ENCODE results near the gene CACNB3. TPM values are rescaled to one million over a fixed set of nuclear protein-coding genes. Genes with fewer than 3 reads are reported as not detected.
"Not testable (repeated sequence)": the region's sequence is repeated elsewhere in the genome, so short reads cannot be mapped to it uniquely, and the experiment has no call there.

The CACNB3 gene
- total RNA-seq, 1 experiment from 2014 or later = 11.7 TPM

DNA sequence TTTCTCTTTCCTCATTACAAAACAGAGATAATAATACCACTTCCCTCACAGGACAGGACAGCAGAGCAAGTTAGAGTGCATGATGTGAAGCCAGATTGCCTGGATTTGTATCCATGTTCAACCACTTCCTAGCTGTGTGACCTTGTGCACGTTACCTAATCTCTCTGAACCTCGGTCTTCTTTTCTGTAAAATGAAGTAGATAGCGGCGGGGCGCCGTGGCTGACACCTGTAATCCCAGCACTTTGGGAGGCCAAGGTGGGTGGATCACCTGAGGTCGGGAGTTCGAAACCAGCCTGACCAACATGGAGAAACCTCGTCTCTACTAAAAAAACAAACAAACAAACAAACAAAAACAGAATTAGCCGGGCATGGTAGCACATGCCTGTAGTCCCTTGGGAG, 36.6 kb downstream of the CACNB3 start:
- DNase-seq (ENCODE audit: low spot score) = not testable (repeated sequence)

DNA sequence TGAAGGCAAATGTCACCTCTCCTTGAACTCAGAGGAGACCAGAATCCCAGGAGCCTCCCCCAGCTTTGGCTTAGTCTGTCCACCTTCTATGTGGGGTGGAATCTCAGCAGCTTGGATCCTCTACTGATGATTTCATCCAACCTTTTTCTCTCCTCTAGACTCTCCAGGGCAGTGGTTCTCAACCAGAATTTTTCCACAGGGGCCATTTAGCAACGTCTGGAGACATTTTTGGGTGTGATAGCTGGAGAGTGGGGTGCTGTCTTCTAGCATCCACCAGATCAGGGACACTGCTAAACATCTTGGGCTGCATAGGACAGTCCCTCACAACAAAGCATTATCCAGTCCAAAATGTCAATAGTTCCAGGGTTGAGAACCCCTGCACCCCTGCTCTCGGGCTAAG, 38.1 kb downstream of the CACNB3 start:
- no peak for DNase-seq (ENCODE audit: low spot score)

DNA sequence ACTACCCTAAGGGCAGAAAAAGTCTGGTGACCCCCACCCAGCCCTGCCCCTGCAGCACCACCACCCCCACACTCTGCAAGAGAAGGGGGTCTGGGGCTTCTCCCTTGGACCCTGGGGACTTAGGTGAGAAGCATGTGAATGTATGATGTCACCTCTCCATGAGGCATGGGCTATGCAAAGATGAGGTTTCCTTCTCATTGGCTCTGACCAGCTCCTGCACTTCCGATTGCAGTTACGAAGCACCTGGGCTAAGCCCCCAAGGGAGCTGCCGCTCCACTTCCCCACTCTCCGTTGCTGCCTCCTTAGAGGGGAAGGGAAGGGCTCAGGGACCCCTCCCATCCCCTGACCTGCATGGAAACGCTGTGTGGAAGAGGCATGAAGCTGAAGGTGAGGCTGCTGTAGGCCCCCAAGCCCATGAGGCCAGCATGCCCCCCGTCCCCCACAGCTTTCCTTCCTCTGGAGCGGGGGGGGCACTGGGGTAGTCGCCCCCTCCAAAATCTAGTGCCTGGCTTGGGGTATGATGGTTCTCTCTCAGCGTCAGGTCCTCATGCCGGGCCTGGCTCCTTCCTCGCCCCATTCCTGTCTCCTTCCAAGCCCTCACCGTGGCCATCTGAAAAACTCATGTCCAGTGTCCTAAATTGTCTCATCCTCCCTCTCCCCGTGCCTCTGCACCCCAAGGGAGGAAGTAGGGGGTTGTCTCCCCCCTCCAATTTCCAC, 39.1 kb downstream of the CACNB3 start:
- DNase-seq (ENCODE audit: low spot score) = no peak

DNA sequence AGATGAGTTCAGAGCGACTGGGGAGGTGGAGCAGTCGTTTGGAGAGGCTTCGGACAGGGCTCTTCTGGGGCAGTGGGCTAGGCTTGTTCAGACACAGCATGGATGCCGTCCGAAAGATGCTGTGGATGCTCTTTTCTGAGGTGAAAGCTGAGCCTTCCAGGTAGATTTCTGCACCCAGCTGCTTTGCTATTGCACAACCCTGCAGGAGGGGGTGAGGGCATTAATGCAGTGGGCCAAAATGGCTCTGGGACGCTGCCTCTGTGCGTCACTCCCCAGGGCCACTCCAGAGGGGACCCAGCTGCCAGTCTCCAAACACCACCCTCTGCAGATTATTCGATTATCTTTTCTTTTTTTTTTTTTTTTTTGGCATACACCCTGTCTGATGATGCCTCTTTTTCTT, 39.7 kb downstream of the CACNB3 start:
- DNase-seq (ENCODE audit: low spot score) = no peak

DNA sequence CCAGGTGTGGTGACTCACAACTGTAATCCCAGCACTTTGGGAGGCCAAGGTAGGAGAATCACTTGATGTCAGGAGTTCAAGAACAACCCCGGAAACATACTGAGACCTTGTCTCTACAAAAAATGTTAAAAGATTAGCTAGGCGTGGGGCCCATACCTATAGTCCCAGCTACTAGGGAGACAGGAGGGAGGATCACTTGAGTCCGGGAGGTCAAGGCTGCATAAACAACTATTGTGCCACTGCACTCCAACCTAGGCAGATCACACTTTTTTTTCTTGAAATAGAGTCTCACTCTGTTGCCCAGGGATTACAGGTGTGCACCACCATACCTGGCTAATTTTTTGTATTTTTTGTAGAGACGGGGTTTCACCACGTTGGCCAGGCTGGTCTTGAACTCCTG, 41.3 kb downstream of the CACNB3 start:
- no peak for DNase-seq (ENCODE audit: low spot score)

DNA sequence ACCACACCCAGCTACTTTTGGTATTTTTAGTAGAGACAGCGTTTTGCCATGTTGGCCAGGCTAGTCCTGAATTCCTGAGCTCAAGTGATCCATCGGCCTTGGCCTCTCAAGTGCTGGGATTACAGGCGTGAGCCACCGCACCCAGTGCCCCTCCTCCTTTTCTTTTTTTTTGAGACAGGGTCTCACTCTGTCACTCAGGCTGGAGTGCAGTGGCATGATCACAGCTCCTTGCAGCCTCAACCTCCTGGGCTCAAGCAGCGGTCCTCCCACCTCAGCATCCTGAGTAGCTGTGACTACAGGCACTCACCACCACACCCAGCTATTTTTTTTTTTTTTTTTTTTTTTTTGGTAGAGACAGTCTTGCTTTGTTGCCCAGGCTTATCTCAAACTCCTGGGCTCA, 41.9 kb downstream of the CACNB3 start:
- not testable (repeated sequence) for DNase-seq (ENCODE audit: low spot score)

DNA sequence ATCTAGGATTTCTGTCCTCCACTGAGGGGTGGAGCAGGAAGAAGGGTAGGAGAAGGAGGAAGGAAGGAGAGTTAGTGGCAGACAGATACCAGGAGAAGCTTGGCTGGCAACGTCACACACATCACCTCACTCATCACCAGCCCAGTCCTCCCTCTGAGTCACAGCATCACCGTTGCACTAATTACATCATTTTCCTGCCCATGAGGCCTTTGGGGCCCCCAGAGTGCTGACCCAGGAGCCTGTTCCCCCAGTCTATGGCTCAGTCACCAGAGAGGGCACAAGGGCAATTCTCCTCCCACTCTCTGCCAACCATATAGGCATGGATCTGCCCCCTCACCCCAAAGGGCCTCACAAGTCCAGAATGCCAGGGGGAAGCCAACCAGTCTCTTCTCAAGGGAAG, 42.8 kb downstream of the CACNB3 start:
- DNase-seq (ENCODE audit: low spot score) = peak; percentile 38

DNA sequence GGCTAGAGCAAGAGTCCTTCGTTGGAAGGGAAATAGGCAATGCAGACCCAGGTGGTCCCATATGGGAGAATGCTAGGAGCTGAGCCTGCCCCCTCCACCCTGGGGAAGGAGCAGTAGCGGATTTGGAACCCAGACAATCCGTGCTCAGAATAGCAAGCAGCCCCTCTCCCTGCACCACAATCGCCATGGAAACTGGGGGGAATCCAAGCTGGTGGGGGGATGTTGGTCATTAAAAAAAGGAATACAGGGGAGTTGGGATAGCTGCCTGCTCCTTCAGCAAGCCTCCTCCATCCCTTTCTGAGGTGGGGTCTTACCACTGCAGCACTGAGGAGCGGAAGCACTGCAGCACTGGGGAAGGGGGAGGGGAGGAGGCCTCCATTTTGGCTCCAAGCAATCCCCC, 44.5 kb downstream of the CACNB3 start:
- no peak for DNase-seq (ENCODE audit: low spot score)

DNA sequence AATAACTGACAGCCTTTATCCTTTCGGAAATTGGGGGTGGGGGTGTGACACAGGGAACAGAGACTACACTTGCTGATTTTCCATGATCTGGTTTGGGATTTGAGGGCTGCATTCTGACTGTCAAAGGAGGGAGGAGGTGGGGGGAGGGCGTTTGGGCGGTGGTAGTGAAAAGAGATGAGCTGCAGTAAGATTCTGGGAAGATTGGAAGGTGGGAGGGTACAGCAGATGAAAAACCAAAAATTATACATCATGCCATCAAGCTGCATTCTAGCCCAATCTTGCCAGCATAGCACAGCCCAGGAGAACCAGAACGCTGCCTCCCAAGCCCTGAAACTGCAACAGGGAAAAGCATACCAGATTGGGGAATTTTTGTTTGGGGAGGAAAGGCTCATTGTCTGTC, 45.0 kb downstream of the CACNB3 start:
- no peak for DNase-seq (ENCODE audit: low spot score)

DNA sequence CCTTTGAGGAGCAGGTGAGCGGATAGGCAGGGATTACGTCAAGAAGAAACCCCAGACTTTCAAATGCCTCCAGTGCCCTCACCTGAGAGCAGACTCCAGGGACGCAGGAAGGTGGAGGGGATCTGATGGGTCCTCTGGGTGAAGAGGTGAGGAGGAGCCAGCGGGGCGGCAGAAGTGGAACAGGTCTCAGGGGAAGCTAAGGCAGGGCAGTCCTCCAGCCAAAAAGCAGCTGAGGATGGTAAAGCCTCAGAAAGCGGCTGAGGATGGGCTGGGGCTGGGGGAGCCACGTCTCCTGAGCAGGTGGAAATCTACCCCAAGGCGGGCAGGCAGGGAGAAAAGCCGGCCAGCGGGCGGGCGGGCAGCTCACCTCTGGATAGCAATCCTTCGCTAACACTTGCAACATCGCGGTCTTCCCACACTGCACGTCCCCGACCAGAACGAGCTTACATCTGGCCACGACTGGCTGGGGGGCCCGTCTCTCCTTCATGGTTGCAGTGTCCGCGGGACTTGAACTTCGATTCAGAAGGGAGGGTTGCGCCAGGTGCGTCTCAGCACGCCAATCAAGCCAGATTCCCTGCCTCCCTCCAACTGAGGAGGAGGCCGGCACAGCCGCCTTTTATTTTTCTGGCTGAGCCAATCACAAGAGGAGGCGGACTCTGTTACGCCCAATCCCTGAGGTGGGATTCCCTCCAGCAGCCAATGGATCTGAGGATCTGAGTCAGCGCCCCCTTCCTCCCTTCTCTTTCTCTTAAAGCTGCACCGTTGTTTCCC, 47.2 kb downstream of the CACNB3 start, which contains the start of gene RND1:
Gene RND1 (minus strand): TSS at position 590 of the 771 bp plus-strand sequence. CDS start 103 bp downstream, at position 487.
- peak; percentile 91 for DNase-seq (ENCODE audit: low spot score)

DNA sequence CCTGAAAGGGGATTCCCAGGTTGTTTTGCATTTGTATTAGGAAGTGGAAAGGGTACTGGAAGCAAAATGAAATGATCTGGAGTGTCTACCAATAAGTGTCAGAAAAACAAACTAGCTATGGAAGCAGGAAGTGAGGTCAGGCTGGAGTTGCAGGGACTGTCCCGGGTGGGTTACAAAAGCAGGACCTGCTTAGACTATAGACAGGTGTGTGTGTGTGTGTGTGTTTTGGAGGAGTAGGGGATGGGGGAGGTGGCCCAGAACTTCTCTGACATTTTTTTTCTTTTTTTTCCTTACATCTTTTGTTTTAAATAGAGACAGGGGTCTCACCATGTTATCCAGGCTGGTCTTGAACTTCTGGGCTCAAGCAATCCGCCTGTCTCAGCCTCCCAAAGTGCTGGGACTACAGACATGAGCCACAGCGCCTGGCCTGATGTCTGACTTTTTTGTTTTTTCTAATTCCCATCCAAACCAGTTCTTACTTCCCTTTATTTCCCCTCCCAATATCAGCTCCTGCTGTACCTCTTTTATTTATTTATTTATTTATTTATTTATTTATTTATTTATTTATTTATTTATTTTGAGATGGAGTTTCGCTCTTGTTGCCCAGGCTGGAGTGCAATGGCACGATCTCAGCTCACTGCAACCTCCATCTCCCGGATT, 47.9 kb downstream of the CACNB3 start:
- DNase-seq (ENCODE audit: low spot score) = no peak

DNA sequence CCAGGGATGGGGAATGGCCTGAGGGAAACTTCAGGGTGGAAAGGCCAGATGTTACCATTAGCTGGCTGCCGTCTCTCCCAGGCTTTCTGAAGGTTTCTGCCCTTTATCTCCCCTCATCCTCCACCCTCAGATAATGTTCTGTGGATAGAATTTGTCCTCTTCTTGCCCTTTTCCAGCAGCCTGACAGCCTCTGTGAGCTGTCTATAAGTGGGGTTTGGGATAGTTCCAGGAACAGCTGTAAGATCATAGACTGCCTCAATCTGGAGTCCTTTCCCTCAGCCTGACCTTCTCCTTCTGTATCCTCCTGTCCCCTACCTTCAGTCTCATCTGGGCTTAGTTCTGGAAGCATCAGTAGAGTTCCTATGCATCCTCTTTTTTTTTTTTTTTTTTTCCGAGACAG, 50.2 kb downstream of the CACNB3 start:
- no peak for DNase-seq (ENCODE audit: low spot score)

DNA sequence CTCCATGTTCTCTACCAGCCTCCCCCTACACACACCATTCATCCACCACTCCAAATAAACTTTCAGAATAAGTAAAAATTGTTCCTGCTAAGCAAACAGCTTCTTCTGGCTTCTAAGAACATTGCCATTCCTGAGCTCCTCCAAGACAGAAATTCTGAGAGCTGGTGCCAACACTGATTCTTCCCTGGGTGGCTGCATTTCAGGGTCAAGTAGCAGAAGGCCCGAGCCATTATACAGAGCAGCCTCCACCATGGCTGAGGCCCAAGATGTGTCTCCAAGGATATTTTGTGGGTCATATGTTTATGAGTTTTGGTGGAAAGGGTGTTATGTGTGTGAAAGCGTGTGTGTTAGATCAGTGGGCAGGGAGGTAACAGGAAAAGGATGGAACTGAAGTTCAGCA, 50.9 kb downstream of the CACNB3 start:
- DNase-seq (ENCODE audit: low spot score) = no peak

DNA sequence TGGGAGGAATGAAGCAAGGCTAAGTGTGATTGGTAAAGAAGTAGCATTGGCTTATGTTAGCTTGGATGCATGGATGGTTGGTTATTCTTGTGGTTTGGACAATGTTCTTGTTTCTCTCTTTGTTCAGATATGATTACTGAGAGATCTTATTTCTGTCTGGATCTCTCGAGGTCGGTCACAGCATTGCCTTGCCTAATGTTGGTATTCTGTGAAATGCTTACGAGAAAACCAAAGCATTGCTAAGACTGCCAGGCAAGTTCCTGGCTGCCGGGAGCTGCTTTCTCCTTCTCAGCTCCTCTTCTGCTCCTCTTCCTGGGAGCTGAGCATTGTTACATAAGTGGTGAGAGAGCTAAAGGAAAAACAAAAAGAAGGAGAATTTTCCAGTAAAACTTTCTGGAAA, 54.8 kb downstream of the CACNB3 start:
- DNase-seq (ENCODE audit: low spot score) = no peak

DNA sequence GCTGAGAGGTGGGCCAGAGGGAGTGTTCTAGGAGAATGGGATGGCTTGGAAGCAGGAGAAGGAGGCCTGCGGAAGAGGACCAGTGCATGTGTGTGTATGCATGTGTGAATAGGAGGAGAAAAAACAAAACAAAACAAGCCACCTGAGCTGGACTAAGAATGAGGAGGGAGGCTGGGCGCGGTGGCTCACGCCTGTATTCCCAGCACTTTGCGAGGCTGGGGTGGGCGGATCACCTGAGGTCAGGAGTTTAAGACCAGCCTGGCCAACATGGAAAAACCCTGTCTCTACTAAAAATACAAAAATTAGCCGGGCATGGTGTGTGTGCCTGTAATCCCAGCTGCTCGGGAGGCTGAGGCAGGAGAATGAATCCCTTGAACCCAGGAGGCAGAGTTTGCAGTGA, 55.2 kb downstream of the CACNB3 start:
- DNase-seq (ENCODE audit: low spot score) = not testable (repeated sequence)

DNA sequence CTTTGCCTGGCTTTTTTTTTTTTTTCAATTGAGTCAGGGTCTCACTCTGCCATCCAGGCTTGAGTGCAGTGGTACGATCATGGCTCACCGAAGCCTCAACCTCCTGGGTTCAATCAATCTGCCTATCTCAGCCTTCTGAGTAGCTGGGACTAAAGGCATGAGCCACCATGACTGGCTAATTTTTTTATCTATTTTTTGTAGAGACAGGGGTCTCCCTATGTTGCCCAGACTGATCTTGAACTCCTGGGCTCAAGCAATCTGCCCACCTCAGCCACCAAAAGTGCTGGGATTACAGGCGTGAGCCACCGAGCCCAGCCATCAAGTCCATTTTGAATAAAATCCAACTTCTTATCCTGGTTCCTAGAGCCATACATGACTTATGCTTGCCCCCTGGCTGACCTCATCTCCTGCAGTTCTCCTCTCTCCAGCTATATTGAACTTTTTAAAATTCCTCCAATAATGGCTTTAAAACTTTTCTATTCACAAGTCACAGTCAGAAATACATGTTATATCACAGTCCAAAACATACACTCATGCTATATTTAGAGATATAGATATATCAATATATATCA, 57.7 kb downstream of the CACNB3 start:
- DNase-seq (ENCODE audit: low spot score) = no peak

Other genes with a start within 250 kb of the CACNB3 start
- gene LALBA, start 248.4 kb upstream of the CACNB3 start, total RNA-seq (2014; rRNA removed; shearing (Covaris generic)) = not detected in 2 replicates
- 49.3 and 51.3 TPM in 2 replicates for gene KANSL2, start 136.3 kb upstream of the CACNB3 start, total RNA-seq (2014; rRNA removed; shearing (Covaris generic))
- gene CCNT1, start 101.8 kb upstream of the CACNB3 start, total RNA-seq (2014; rRNA removed; shearing (Covaris generic)) = 23.4 and 24.4 TPM in 2 replicates
- gene ADCY6, start 29.4 kb upstream of the CACNB3 start, total RNA-seq (2014; rRNA removed; shearing (Covaris generic)) = 13.1 and 14.5 TPM in 2 replicates
- gene DDX23, start 33.7 kb downstream of the CACNB3 start, total RNA-seq (2014; rRNA removed; shearing (Covaris generic)) = 105 and 114 TPM in 2 replicates
- 0.12 and 0.24 TPM in 2 replicates for gene RND1, start 47.4 kb downstream of the CACNB3 start, total RNA-seq (2014; rRNA removed; shearing (Covaris generic))
- gene FKBP11, start 107.0 kb downstream of the CACNB3 start, total RNA-seq (2014; rRNA removed; shearing (Covaris generic)) = 2.8 and 3.3 TPM in 2 replicates
- gene ARF3, start 139.0 kb downstream of the CACNB3 start, total RNA-seq (2014; rRNA removed; shearing (Covaris generic)) = 51.9 and 78.9 TPM in 2 replicates
- gene WNT10B, start 153.2 kb downstream of the CACNB3 start, total RNA-seq (2014; rRNA removed; shearing (Covaris generic)) = 0.36 and 1.5 TPM in 2 replicates
- not detected in 2 replicates for gene WNT1, start 159.8 kb downstream of the CACNB3 start, total RNA-seq (2014; rRNA removed; shearing (Covaris generic))
- gene DDN, start 180.9 kb downstream of the CACNB3 start, total RNA-seq (2014; rRNA removed; shearing (Covaris generic)) = 0.03 and 0.19 TPM in 2 replicates
- gene PRKAG1, start 200.3 kb downstream of the CACNB3 start, total RNA-seq (2014; rRNA removed; shearing (Covaris generic)) = 71.9 and 98.1 TPM in 2 replicates
- gene KMT2D, start 242.3 kb downstream of the CACNB3 start, total RNA-seq (2014; rRNA removed; shearing (Covaris generic)) = 17.2 and 41.4 TPM in 2 replicates